GM21717 (cell line): ENCODE measurements around the gene HIC1.

ENCODE experiments used
- ATAC-seq: cut with Tn5 transposase; IDR thresholded peaks from one replicate; pipeline ENCODE4 v1.9.1; 2021; ENCODE audit warnings: mild to moderate bottlenecking, moderate library complexity; ENCODE audit not compliant: unreplicated experiment

The HIC1 gene

DNA sequence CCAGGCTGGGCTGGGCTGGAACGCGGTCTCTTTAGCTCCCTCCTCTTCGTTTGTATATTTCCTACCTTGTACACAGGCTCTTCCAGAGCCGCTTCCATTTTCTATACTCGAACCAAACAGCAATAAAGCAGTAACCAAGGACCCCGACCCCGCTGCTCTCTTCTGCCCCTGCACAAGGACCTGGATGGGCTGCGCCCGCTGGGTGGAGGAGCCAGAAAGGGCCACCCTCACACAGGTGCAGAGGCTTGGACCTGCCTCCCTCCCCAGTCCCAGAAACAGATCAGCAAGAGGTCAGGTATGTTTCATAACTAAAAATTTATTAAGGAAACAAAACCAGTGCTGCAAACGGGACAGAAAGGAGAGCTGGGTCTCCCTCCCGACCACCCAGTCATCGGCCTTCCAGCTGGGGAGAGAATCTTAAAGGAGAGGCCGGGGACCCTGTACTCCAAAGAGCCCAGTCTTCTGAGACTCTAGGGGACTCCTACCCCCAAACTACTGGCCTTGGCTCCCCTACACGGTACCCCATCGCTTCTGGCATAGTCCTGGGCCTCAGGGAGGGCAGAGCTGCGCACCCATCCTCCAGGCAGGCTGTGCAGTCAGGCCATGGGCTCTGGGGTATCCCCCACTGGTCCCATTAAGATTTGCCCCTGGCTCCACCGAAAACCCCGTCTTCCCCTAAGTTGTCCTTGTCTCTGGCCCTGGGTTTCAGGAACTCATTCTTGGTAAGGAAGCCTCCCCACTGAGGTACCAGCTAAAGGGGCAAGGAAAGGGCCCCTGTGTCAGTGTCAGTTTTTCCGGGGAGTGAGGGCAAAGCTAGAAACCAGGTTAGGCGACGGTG, 4.9 kb downstream of the HIC1 start:
- no peak for ATAC-seq

DNA sequence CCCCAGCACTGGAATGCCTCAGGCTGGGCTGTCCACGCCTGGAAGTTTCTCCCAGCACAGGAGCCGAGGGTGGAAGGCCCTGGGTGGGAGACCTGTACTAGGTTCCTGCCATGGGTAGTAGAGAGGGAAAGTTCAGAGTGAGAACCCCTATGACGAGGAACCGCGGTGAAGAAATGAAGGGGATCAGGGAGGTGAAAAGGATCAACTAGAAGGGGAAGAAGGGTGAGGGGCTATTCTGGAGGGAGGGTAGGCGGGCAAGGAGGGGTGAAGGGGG, 5.4 kb downstream of the HIC1 start:
- ATAC-seq = no peak

DNA sequence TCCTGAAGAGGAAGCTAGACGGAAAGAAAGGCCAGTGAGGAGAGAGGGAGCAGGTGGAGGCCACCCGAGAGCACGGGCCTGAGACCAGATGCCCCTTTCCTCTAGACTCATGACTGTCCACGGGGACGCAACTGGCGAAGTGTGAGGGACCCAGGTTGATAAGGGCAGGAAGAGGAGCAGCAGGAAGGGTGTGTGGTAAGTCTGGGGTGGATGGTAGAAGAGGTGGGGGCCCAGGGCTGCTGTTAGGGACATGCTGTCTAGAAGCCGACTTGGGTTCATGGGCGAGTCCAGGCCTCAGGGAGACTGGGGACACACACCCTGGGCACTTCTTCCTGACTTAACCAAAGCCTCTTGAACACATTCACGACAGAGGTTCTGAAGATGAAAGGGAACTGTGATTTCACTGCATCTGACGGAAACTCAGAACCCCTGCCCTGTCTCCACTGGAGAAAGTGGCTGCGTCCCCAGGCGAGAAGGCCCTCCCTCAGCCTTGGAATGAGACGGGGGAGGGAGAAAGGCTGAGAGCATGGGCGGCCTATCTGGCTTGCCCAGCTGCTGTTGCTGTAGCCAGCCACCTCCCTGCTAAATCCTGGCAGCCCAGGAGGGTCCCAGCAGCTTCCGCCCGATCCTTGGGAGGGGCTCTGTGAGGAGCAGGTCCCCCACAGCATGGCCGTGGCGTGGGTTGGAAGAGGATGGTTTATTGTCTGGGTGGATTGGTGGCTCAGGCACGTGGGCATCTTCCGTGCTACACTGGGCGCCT, 6.0 kb downstream of the HIC1 start:
- ATAC-seq = no peak

DNA sequence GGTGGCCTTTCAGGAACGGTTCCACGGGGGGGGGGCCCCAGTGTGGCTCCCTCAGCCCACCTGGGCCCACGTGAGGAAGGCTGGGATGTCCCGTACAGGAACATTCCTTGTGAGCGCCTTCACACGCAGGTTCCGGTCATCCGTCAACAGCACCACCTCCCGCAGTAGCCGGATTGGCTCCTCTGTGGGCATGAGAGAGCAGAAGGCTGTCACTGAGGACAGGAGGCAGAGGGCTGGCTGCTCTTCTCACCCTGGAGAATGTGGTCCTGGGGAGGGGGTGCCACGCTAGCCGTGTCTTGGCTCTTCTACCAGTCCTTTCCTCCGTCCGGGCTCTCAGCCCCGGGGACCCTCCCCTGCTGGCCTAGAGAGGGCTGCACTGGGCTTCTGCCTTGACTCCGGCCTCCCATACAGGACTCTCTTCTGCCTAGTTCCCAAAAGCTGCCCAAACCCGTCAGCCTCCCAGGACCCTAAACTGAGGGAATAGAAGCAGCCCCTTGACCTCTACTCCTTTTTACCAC, 6.6 kb downstream of the HIC1 start:
- ATAC-seq = no peak

DNA sequence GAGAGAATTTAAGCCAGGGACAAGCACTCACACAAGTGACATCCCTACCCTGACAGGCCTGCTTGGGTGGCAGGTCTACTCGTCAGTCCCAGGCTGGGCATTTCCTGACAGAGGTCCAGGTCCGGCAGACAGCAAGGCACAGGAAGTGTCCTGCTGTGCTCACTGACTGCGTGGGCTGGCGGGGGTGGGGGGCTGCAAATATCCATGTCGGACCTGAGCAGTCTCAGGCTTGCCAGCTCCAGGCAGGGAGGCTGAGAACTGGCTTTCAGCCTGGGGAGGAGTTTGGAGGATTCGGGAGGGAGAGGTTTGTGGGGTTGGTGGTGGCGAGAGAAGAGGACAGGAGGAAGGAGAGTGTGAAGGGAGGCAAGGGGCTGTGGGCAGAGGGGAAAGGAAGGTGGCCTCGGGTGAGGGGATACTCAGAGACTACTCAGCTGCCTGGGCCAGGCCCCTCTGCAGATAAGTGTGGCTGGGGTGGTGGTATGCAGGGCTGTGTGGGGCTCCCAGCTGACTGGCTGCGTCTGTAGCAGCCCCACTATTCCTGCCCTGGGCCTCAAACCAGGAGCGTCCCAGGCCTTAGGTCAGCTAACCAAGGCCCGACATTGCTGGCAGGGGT, 7.8 kb downstream of the HIC1 start:
- no peak for ATAC-seq

DNA sequence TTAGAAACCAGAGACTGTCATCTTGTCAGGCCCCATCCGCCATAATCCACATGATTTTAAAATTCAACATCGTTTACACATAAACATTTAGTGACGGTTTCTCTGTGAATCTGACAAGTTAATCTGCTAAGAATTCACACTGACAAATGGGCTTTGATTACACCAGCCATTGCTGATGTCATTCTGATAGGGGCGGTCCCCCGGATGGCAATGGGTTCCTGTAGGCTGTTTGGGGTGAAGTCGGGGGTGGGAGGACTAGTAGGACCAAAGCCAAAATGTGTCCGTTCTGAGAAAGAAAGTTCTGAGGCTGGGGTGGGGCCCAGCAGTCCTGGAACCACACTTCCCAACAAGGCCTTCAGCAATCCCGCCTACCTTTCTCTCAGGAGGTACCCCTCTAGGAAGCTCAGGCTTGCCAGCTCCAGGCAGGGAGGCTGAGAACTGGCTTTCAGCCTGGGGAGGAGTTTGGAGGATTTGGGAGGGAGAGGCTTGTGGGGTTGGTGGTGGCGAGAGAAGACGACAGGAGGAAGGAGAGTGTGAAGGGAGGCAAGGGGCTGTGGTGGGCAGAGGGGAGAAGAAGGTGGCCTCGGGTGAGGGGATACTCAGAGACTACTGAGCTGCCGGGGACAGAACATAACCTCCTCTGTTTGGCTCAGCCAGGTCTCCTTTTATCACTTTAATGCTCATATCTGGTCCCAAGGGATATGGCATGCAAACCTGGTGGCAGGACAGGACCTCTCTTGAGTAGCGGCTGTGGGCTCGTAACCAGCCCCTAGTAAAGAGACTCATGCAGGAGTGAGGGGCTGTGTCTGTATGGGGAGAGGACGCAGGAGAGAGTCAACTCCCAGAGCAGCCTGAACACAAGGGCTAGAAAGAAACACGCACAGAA, 8.6 kb downstream of the HIC1 start:
- ATAC-seq = no peak

DNA sequence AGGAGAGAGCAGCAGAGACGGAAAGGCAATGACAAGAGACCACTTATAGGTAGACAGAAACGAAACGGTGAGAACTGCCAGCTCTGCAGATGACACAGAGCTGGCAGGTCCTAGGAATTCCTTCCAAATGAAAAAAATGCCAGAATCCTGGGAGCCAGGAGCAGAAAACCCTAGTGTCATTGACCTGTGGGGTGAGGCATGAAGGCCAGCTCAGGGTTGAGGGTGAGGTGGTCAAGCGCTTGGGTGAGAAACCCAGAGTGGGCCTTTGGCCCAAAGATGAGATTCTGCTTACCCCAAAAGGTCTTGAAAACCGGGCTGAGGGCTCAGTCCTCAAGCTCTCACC, 9.2 kb downstream of the HIC1 start:
- ATAC-seq = no peak

DNA sequence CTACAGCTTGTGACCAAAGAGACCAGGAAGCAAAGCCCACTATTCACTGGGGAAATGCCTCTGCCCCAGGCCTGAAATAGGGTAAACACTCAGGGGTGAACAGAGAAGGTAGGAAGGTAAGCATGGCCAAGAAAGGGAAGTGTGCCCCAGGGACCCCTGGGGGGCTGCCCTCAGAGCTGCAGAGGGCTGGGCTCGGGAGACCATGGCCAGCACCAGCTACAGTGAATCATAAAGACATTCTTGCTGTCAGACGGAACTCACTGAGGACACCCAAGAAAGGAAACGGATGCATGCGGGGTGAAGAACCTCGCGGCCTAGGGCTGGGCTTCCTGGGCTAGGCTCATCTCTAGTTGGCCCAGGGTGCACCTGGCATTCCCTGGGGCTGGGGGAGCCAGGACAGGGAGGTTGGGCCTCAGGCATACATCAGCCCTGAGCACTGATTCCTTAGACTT, 9.6 kb downstream of the HIC1 start:
- no peak for ATAC-seq

DNA sequence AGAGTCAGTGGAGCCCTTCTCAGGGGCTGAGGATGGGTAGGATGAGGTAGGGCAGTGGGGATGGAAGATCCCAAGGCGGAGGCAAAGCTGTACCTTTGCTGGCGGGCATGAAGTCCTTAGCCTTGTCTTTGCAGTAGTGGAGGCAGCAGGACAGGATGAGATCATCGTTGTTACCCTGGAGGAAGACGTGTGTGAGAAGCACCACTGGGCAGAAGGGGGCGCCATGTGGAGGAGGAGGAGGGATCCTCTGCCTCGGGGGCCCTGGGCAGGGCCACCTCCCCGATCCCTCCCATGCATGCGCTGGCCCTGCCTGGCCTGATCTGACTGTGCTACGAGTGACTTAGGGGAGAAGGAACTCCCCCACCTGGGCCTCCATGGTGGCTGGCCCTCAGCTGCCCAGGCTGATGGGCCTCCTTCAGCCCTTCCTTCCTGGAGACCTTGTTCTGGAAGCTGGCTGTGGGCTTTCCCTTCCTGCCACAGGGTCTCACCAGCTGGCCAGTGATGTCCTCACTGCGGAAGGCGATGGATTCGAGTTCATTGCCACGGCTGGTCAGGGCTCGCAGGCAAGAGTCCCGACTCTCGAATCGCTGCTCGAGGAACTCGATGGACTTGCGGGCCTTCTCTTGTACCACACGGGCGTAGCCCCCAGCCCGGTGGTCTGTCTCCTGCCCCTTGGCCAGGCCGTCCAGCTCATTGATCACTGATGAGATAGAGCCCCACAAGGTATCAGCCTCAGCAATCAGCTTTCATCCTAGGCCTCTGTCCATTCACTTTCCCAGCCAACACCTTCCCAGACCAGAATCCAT, 10.3 kb downstream of the HIC1 start:
- no peak for ATAC-seq

DNA sequence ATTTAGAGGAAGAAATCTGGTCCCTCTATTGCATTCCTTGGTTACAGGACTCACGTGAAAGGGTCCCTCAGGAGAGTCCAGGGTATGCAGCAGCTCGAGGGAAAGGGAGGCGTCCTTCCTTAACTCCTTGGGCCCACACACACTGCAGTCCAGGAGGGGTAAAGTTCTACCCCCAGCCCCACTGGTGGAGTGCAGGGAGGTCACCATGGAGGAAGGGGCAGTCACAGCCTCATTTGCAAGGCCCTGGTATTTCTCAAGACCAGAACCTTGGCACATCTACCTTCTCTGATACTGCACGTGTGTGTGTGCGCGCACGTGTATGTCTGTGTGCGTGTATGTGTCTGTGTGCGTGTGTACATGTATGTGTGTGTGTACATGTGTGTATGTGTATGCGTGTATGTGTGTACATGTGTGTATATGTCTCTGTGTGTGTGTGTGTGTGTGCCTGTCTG, 11.1 kb downstream of the HIC1 start:
- no peak for ATAC-seq

DNA sequence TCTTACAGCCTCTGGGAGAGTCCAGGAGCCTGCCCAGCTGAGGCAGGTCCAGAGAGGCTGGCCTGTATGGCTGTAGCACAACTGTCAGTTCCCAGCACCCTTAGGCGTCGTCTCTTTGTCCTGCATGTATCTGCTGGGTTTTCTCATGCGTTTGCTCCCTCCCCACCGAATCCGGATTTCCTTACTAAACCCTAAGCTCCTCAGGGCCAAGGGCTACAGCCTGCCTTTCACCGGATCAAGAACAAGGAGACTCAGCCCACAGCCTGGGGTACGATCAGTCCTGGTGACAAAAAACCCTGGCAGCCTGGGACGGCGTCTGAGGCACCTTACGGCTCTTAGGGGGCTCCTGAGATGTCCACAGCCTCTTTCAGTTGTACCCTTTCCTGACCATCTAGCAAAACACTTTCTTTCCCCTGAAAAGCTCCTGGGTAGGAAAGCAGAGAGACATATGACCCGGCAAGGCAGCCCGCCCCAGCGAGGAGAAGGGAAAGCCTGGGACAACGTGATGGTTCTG, 12.2 kb downstream of the HIC1 start:
- no peak for ATAC-seq

DNA sequence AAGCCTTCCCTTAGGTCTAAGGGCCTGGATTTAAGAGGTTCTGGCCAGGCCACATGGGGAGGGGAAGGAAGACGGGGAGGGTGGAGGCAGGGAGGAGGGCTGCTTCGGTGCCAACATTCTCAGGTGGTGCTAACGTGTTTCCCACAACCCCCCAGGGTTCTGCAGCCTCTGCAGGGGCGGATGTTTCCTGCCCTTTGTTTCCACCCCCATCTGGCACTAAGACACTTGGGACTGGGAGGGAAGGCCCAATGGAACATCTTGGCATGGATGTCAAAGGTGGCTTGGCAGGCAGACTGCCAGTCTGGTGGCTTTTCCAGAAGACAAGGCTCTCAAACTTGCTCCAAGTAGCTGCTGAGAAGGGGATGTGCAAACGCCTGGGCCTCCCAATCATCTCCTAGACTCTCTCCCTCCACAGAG, 12.7 kb downstream of the HIC1 start:
- ATAC-seq = no peak

DNA sequence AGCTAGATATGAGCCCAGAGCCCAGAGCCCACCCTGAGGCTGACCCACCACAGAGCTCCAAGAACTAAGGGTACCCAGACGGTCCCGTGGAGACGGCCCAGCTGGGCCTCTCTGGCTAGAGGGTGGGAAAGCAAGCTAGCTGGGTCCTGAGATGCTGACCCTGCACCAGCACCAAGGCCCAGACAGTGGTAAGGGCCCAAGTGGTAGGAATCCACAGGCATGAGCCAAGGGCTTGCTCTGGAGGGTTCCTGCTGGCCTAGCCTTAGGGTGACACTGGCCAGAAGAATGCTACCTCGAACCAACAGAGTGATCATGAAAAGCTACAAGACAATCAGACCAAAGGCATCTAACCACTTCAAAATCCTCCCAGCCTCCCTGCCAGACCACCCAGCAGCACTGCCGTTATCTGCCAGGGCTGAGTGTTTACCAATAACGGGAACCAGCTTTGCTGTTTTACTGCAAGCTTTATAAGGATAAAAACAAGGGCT, 13.2 kb downstream of the HIC1 start:
- no peak for ATAC-seq

DNA sequence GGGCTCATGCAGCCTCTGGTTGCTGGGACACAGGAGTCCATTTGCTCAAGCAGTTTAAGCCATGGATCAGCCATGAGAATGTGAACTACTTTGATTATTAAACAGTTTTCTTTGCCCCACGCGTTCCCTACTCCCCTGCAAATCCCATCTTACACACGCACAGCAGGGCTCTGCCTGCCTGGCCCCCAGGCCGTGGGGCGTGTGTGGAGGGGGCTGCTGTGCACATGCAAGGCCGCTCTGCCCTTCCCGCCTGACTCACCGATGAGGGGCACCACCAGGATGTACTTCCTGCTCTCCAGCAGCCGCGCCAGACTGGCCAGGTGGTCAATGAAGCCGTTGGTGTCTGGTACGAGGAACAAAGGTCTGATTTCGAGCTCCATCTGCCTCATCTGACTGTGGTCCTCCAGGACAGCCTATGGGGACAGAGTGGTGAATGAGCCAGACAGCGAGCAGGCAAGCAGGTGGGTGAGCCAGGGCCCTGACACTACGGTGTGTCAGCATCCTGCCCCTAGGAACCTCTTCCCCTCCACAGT, 13.7 kb downstream of the HIC1 start:
- no peak for ATAC-seq

DNA sequence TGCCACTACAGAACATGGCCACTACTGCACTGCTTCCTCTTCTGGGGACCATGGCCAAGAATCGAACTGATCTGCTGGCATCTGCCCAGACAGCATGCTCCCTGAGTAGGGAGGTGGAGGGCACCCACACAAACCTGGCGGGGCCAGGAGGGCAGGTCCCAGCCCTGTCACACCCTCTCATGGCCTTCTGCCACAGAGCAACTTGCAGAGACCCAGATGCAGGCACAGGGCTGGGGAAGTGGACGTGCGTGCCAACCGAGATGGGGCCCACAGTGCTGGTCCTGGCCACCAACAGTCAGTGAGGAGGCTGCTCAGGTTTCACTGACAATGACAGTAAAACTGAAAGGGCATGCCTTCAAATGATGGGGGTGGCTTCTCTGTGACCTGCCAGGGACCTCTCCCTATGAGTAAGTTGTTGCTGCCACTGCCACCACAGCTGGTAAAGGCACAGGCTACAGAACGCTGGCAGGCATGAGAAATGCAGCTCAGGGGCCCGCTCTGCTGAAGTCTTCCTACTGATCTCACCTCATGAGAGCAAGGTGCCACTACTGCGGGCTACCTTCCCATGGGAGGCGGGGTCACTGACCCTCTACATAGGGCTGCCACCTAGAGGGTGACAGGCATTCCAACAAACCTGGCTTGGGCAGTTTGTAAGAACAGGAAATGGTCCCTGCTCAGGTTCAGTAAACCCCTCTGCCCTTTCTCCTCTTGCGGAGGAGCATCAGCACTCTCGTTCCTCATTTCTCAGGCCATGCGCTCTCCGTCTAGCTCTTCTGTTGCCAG, 15.5 kb downstream of the HIC1 start:
- ATAC-seq = peak; percentile 70

DNA sequence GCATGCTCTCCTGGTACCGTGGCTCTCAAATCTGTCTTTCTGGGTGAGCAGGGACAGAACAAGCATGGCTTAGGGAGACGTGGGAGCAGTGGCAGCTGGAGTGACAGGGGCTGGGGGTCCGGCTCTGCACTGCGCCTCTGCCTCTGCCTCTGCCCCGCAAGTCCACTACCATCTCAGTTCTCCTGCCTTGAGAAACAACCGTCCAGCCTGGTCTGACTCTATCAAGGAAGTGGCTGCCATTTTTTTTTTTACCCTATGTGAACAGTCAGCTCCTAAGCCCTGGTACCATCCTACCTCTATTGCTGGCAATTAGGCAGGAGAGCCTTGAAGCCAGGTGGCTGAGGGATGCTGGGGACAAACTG, 16.1 kb downstream of the HIC1 start:
- ATAC-seq = no peak

DNA sequence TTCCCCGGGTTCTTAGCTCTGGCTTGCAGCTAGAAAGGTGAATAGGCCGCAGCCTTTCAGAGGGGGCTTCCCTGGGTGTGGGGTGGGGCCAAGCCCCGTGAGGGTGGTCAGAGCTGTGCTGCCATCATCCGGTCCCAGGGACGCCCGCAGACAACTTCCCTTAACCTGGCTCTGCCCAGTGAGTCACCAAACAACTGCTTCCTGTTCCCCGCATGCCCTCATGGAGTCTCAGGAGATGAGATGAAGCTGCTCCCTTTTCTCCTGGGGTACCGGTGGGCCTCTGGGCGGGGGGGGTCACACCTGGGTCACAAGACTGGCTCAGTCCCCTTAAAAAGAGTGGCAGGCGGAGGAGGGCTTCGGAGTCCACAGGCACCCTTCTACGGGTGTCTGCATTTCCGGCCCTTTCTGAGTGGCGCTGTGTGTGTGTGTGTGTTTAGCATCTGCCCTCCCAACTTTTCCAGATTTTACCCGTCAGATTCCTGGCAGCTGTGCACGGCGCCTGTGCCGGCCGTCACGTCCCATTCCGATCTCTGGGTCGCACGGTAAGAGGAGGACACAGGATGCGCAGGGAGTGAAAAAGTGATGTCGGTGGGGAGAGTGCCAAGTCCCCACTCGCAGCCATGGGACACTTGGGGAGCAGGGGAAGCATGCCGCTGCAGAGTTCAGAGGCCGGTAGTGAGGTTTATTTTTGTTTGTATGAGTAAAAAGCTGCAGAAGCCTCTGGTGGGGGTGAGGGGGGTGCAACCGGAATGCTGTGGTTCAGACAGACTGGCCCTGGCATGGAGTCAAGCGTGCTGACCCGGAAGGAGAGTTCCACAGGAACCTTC, 16.8 kb downstream of the HIC1 start:
- ATAC-seq = no peak

DNA sequence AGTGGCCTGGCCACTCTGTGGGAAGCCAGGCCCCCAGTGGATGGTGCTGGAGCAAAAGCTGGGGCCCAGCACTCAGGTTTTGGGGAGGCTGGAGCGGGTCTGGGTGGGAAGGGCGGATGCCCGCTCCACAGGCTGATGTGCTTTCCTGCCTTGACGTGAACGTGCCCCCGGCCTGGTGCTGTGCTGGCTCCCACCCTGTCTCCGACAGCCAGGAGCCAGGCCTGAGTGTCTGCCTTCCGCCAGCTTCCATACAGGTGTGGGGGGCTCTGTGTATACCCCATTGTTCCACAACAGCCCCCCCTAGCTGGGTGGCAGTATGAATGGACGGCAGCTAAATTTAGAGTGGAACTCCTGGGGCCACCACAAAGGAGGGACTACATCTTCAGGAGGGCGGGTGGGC, 20.0 kb downstream of the HIC1 start:
- no peak for ATAC-seq
